Measurements from ENCODE around the gene CERS3. TPM values are rescaled to one million over a fixed set of nuclear protein-coding genes. Genes with fewer than 3 reads are reported as not detected.
"Not testable (repeated sequence)": the region's sequence is repeated elsewhere in the genome, so short reads cannot be mapped to it uniquely, and the experiment has no call there.

The CERS3 gene
- total RNA-seq, 1 experiment from 2014 or later, result not detected

DNA sequence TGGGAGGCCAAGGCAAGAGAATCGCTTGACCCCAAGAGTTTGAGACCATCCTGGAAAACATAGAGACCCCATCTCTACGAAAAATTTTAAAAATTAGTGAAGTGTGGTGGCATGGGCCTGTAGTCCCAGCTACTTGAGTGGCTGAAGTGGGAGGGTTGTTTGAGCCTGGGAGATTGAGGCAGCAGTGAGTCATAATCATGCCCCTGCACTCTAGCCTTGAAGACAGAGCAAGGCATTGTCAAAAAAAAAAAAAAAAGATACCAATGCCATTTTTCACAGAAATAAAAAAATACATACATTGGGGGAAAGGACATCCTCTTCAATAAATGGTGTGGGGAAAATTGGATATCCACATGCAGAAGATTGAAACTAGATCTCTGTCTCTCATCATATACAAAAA is 74.6 kb downstream of the CERS3 start:
- ATAC-seq, result no peak
- in situ Hi-C loops (cut with HindIII; ENCODE audit: low pct_unique_long_range_greater_than_20kb, low sequenced_read_pairs), result no loop called here
- Histone ChIP-seq H3K27me3 (ENCODE audit: control insufficient read depth, insufficient read depth, low read length) (no peaks in the 10 kb centered on the region), H3K27ac (ENCODE audit: low read length) (no peak overlapping the region), H3K36me3 (ENCODE audit: control insufficient read depth, insufficient read depth, low read length) (no peaks in the 10 kb centered on the region), H3K9me3 (ENCODE audit: control insufficient read depth, insufficient read depth, low read depth, low read length) (no peaks in the 10 kb centered on the region), H3K4me1 (ENCODE audit: control insufficient read depth, insufficient read depth, low read length) (no peaks in the 10 kb centered on the region), H3K4me3 (ENCODE audit: low read depth in 2 of 2, low read length in 2 of 2) (no peak overlapping the region)
- no peak for DNase-seq (ENCODE audit: low read depth, low spot score)
- no peak for TF ChIP-seq SIN3A (IDR thresholded peaks at IDR 0.05; ENCODE audit: borderline replicate concordance, insufficient read depth, low read depth, low read length)
- TF ChIP-seq, protein P1, sequence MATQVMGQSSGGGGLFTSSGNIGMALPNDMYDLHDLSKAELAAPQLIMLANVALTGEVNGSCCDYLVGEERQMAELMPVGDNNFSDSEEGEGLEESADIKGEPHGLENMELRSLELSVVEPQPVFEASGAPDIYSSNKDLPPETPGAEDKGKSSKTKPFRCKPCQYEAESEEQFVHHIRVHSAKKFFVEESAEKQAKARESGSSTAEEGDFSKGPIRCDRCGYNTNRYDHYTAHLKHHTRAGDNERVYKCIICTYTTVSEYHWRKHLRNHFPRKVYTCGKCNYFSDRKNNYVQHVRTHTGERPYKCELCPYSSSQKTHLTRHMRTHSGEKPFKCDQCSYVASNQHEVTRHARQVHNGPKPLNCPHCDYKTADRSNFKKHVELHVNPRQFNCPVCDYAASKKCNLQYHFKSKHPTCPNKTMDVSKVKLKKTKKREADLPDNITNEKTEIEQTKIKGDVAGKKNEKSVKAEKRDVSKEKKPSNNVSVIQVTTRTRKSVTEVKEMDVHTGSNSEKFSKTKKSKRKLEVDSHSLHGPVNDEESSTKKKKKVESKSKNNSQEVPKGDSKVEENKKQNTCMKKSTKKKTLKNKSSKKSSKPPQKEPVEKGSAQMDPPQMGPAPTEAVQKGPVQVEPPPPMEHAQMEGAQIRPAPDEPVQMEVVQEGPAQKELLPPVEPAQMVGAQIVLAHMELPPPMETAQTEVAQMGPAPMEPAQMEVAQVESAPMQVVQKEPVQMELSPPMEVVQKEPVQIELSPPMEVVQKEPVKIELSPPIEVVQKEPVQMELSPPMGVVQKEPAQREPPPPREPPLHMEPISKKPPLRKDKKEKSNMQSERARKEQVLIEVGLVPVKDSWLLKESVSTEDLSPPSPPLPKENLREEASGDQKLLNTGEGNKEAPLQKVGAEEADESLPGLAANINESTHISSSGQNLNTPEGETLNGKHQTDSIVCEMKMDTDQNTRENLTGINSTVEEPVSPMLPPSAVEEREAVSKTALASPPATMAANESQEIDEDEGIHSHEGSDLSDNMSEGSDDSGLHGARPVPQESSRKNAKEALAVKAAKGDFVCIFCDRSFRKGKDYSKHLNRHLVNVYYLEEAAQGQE (IDR thresholded peaks at IDR 0.05; ENCODE audit: insufficient read depth in 1 of 2, low read depth in 2 of 2, low read length in 1 of 2), result no peak
- TF ChIP-seq TCF7L2 (IDR thresholded peaks at IDR 0.05; ENCODE audit: low read depth, low read length), result no peak
- TF ChIP-seq CTCF (IDR thresholded peaks at IDR 0.05), result no peak
- no peak for TF ChIP-seq POLR2AphosphoS5 (IDR thresholded peaks at IDR 0.05; ENCODE audit: low read depth, low read length)
- CTCF ChIA-PET, result no interaction called here
- no TSS peak for BruUV-seq (replicated peaks)
- POLR2A ChIA-PET, result interaction anchor here (0.6 kb wide), 1 partner anchor 59 kb away, joined by 8 read pairs; no protein-coding TSS in a partner anchor
- intact Hi-C loops (cut with micrococcal nuclease; ENCODE audit: unreplicated experiment), result no loop called here

- intact Hi-C loops (cut with micrococcal nuclease; ENCODE audit: unreplicated experiment), result no loop called here
- Histone ChIP-seq H3K36me3 (ENCODE audit: control insufficient read depth, insufficient read depth, low read length) (no peaks in the 10 kb centered on the region), H3K4me1 (ENCODE audit: control insufficient read depth, insufficient read depth, low read length) (no peaks in the 10 kb centered on the region), H3K4me3 (ENCODE audit: low read depth in 2 of 2, low read length in 2 of 2) (no peak overlapping the region), H3K27ac (ENCODE audit: low read length) (no peak overlapping the region), H3K9me3 (ENCODE audit: control insufficient read depth, insufficient read depth, low read depth, low read length) (no peaks in the 10 kb centered on the region), H3K27me3 (ENCODE audit: control insufficient read depth, insufficient read depth, low read length) (no peaks in the 10 kb centered on the region)
- no peak for DNase-seq (ENCODE audit: low read depth, low spot score)
- CTCF ChIA-PET, result no interaction called here
- POLR2A ChIA-PET, result no interaction called here
- BruUV-seq (replicated peaks), result no TSS peak
- no peak for TF ChIP-seq POLR2AphosphoS5 (IDR thresholded peaks at IDR 0.05; ENCODE audit: low read depth, low read length)
- TF ChIP-seq CTCF (IDR thresholded peaks at IDR 0.05), result no peak
- TF ChIP-seq, protein P1 (IDR thresholded peaks at IDR 0.05; ENCODE audit: insufficient read depth in 1 of 2, low read depth in 2 of 2, low read length in 1 of 2), result no peak
- TF ChIP-seq TCF7L2 (IDR thresholded peaks at IDR 0.05; ENCODE audit: low read depth, low read length), result no peak
- TF ChIP-seq SIN3A (IDR thresholded peaks at IDR 0.05; ENCODE audit: borderline replicate concordance, insufficient read depth, low read depth, low read length), result no peak
- in situ Hi-C loops (cut with HindIII; ENCODE audit: low pct_unique_long_range_greater_than_20kb, low sequenced_read_pairs), result no loop called here
- no peak for ATAC-seq
Measured at GRCh38 chr15:100448481-100448880, 80.3 kb downstream of the CERS3 start.

GRCh38 chr15:100441063-100441462 is 87.7 kb downstream of the CERS3 start:
- BruUV-seq (replicated peaks); in situ Hi-C loops (cut with HindIII; ENCODE audit: low pct_unique_long_range_greater_than_20kb, low sequenced_read_pairs); H3K9me3 ChIP-seq (ENCODE audit: control insufficient read depth, insufficient read depth, low read depth, low read length); H3K36me3 ChIP-seq (ENCODE audit: control insufficient read depth, insufficient read depth, low read length); intact Hi-C loops (cut with micrococcal nuclease; ENCODE audit: unreplicated experiment); POLR2A ChIA-PET; H3K27ac ChIP-seq (ENCODE audit: low read length); CTCF ChIA-PET; H3K4me3 ChIP-seq (ENCODE audit: low read depth in 2 of 2, low read length in 2 of 2); H3K4me1 ChIP-seq (ENCODE audit: control insufficient read depth, insufficient read depth, low read length); DNase-seq (ENCODE audit: low read depth, low spot score); H3K27me3 ChIP-seq (ENCODE audit: control insufficient read depth, insufficient read depth, low read length); ATAC-seq: not testable (repeated sequence)

Data from Panc1 (cell line).